Activated CD8-positive, alpha-beta memory T cell treated with anti-CD3 and anti-CD28 coated beads, Interleukin-2, amount 50 U/mL, for 1 hour (primary cell): ENCODE measurements around the gene WNT10A.
"Not testable (repeated sequence)": the region's sequence is repeated elsewhere in the genome, so short reads cannot be mapped to it uniquely, and the experiment has no call there.

ENCODE experiments used
- DNase-seq: peaks from one replicate; pipeline ENCODE4 v3.0.0-alpha.2; 2020; ENCODE audit errors: extremely low read depth

WNT10A gene

DNA sequence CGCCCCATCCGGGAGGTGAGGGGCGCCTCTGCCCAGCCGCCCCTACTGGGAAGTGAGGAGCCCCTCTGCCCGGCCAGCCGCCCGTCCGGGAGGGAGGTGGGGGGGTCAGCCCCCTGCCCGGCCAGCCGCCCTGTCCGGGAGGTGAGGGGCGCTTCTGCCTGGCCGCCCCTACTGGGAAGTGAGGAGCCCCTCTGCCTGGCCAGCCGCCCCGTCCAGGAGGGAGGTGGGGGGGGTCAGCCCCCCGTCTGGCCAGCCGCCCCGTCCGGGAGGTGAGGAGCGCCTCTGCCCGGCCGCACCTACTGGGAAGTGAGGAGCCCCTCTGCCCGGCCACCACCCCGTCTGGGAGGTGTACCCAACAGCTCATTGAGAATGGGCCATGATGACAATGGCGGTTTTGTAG, 51.1 kb downstream of the WNT10A start:
- not testable (repeated sequence) for DNase-seq
